HCT116 (cell line): ENCODE data around the gene SDK2. TPM values are rescaled to one million over a fixed set of nuclear protein-coding genes. Genes with fewer than 3 reads are reported as not detected.

Experiments
- ATAC-seq: fragments of 200-7000 bp; cut with Tn5 transposase; 2 replicates; pipeline ENCODE4 v1.9.1; 2020; ENCODE audit warnings: mild to moderate bottlenecking, moderate library complexity
- BruUV-seq: library from RNA; stranded (reverse); fragments of 400-500 nt; replicated peaks from 2 replicates; lab custom pipeline; 2021; lab: Mats Ljungman, UMichigan
- CTCF ChIA-PET: fragments of 300-600 bp; sonication (Branson Sonifier 250); formaldehyde crosslinking; loops from one replicate; lab custom pipeline; 2021; ENCODE audit warnings: antibody characterized with exemption; lab: Charles Lee
- POLR2A ChIA-PET: fragments of 300-600, 350-600 bp; sonication (Branson Sonifier 250); formaldehyde crosslinking; loops from one replicate; lab custom pipeline; 2021; ENCODE audit warnings: antibody characterized with exemption; lab: Charles Lee
- RAD21 ChIA-PET, 2 experiments: fragments of 300-600 bp; sonication (Branson Sonifier 250); formaldehyde crosslinking; loops; one replicate each; lab custom pipeline; 2023; ENCODE audit warnings: low total read pairs in 2 of 2; ENCODE audit not compliant: uncharacterized antibody in 2 of 2, unreplicated experiment in 2 of 2, low non-redundant PET in 1 of 2; lab: Charles Lee
- DNase-seq: peaks from one replicate; pipeline ENCODE4 v3.0.0-alpha.2; 2010; ENCODE audit warnings: low read depth, low spot score
- H2AFZ ChIP-seq: fragments of 200-600 bp; shearing (Covaris generic), sonication (generic); 2 replicates; pipeline ENCODE4 v1.6.1; 2017; ENCODE audit warnings: low read depth, mixed run types, mixed read lengths, antibody characterized with exemption, low read length; ENCODE audit not compliant: poor library complexity, severe bottlenecking
- H3K27ac ChIP-seq: 2 replicates; pipeline ENCODE4 v1.5.1; 2012; ENCODE audit warnings: low read depth, low read length
- H3K27me3 ChIP-seq: fragments of 200-600 bp; sonication (generic); 2 replicates; pipeline ENCODE4 v1.6.1; 2016; ENCODE audit warnings: mixed run types, low read length, mixed read lengths; ENCODE audit not compliant: insufficient read depth
- H3K36me3 ChIP-seq, 2 experiments: fragments of 200-500 bp in 1 of 2; fragments of 200-600 bp in 1 of 2; sonication (Bioruptor generic) in 1 of 2; sonication (generic) in 1 of 2; 2 replicates each; pipeline versions ENCODE4 v1.5.1 to v1.6.1; 2014 to 2016; ENCODE audit warnings: low read length in 2 of 2, inconsistent platforms in 1 of 2, mixed read lengths in 1 of 2, mixed run types in 1 of 2; ENCODE audit not compliant: insufficient read depth in 2 of 2, control insufficient read depth in 1 of 2
- H3K4me1 ChIP-seq, 2 experiments: fragments of 200-600 bp in 1 of 2; sonication (generic) in 1 of 2; 2 replicates each; pipeline versions ENCODE4 v1.5.1 to v1.6.1; 2012 to 2017; ENCODE audit warnings: low read length in 2 of 2, inconsistent platforms in 1 of 2, mild to moderate bottlenecking in 1 of 2, mixed read lengths in 1 of 2, mixed run types in 1 of 2, moderate library complexity in 1 of 2; ENCODE audit not compliant: insufficient read depth in 2 of 2, control insufficient read depth in 1 of 2
- H3K4me2 ChIP-seq: fragments of 200-600 bp; sonication (generic); 2 replicates; pipeline ENCODE4 v1.6.1; 2017; ENCODE audit warnings: mixed run types, low read length, mixed read lengths
- H3K4me3 ChIP-seq, 2 experiments: fragments of 200-600 bp in 1 of 2; sonication (generic) in 1 of 2; replicated peaks in 1 of 2; 2 replicates each; pipeline ENCODE4 v1.5.1; 2011 to 2016; ENCODE audit warnings: low read length in 2 of 2, control low read depth in 1 of 2, low read depth in 1 of 2, mild to moderate bottlenecking in 1 of 2, mixed read lengths in 1 of 2, mixed run types in 1 of 2
- H3K79me2 ChIP-seq: fragments of 200-600 bp; sonication (generic); 2 replicates; pipeline ENCODE4 v1.6.1; 2017; ENCODE audit warnings: mild to moderate bottlenecking, mixed run types, low read length, moderate library complexity, mixed read lengths; ENCODE audit not compliant: insufficient read depth
- H3K9ac ChIP-seq: fragments of 200-600 bp; sonication (generic); 2 replicates; pipeline ENCODE4 v1.6.1; 2016; ENCODE audit warnings: low read length, mixed read lengths
- H3K9me2 ChIP-seq: fragments of 200-600 bp; sonication (generic), shearing (Covaris generic); 2 replicates; pipeline ENCODE4 v1.6.1; 2017; ENCODE audit warnings: mixed run types, mild to moderate bottlenecking, moderate library complexity; ENCODE audit not compliant: insufficient read depth
- H3K9me3 ChIP-seq, 2 experiments: fragments of 200-500 bp in 1 of 2; fragments of 200-600 bp in 1 of 2; sonication (Bioruptor generic) in 1 of 2; sonication (generic) in 1 of 2; 2 replicates each; pipeline ENCODE4 v1.6.1; 2014 to 2017; ENCODE audit warnings: low read length in 2 of 2, mixed read lengths in 2 of 2, inconsistent platforms in 1 of 2, low read depth in 1 of 2, mild to moderate bottlenecking in 1 of 2, mixed run types in 1 of 2, moderate library complexity in 1 of 2; ENCODE audit not compliant: control insufficient read depth in 1 of 2, insufficient read depth in 1 of 2
- H4K20me1 ChIP-seq: fragments of 200-600 bp; sonication (generic), shearing (Covaris generic); 2 replicates; pipeline ENCODE4 v1.6.1; 2017; ENCODE audit warnings: mixed run types, mild to moderate bottlenecking, moderate library complexity; ENCODE audit not compliant: insufficient read depth
- ATF3 ChIP-seq: IDR thresholded peaks from 2 replicates; pipeline ENCODE4 v1.6.1; 2012
- CBX3 ChIP-seq: IDR thresholded peaks from 2 replicates; pipeline ENCODE4 v1.6.1; 2012; ENCODE audit warnings: low read depth
- CEBPB ChIP-seq: IDR thresholded peaks from 2 replicates; pipeline ENCODE4 v1.6.1; 2012; ENCODE audit warnings: low read depth
- EGR1 ChIP-seq: IDR thresholded peaks from 2 replicates; pipeline ENCODE4 v1.6.1; 2012; ENCODE audit warnings: low read depth
- ELF1 ChIP-seq: IDR thresholded peaks from 2 replicates; pipeline ENCODE4 v1.6.1; 2012; ENCODE audit warnings: low read depth, borderline replicate concordance
- EZH2 ChIP-seq: fragments of 200-600 bp; sonication (generic); IDR thresholded peaks from 2 replicates; pipeline ENCODE4 v1.6.1; 2017; ENCODE audit warnings: antibody characterized with exemption, mixed run types
- EZH2phosphoT487 ChIP-seq: fragments of 200-600 bp; IDR thresholded peaks from 2 replicates; pipeline ENCODE4 v1.6.1; 2018; ENCODE audit warnings: antibody characterized with exemption, borderline replicate concordance
- FOSL1 ChIP-seq: IDR thresholded peaks from 2 replicates; pipeline ENCODE4 v1.6.1; 2012; ENCODE audit warnings: low read depth
- JUND ChIP-seq: IDR thresholded peaks from 2 replicates; pipeline ENCODE4 v1.6.1; 2012
- MAX ChIP-seq: IDR thresholded peaks from 2 replicates; pipeline ENCODE4 v1.6.1; 2012
- POLR2A ChIP-seq: IDR thresholded peaks from 2 replicates; pipeline ENCODE4 v1.7.0; 2011; ENCODE audit warnings: borderline replicate concordance; ENCODE audit not compliant: insufficient read depth, insufficient read length; ENCODE audit errors: extremely low read depth
- REST ChIP-seq: IDR thresholded peaks from 2 replicates; pipeline ENCODE4 v1.6.1; 2012; ENCODE audit warnings: low read depth
- SIN3A ChIP-seq: IDR thresholded peaks from 2 replicates; pipeline ENCODE4 v1.6.1; 2012; ENCODE audit warnings: low read depth
- TCF7L2 ChIP-seq: IDR thresholded peaks from 2 replicates; pipeline ENCODE4 v1.7.0; 2011; ENCODE audit warnings: borderline replicate concordance, inconsistent platforms; ENCODE audit not compliant: insufficient read depth, insufficient read length; ENCODE audit errors: extremely low read depth
- YY1 ChIP-seq: IDR thresholded peaks from 2 replicates; pipeline ENCODE4 v1.6.1; 2011; ENCODE audit warnings: low read length, low read depth, moderate library complexity, mild to moderate bottlenecking; ENCODE audit not compliant: insufficient replicate concordance; ENCODE audit errors: extremely low read depth
- ZFX ChIP-seq: fragments of 450-650 bp; IDR thresholded peaks from 2 replicates; pipeline ENCODE4 v1.6.1; 2017
- ZNF274 ChIP-seq: fragments of 200-500 bp; sonication (Bioruptor generic); IDR thresholded peaks from 2 replicates; pipeline ENCODE4 v1.6.1; 2014; ENCODE audit warnings: mild to moderate bottlenecking, low read depth, low read length, inconsistent platforms
- intact Hi-C: fragments of 100-400 bp; cut with micrococcal nuclease; formaldehyde crosslinking; loops from 2 replicates; pipeline ENCODE4 v1.10.0; 2022
- total RNA-seq: library from RNA; stranded (reverse); gene quantifications from one replicate; pipeline ENCODE4 v1.2.1, GENCODE V29; 2021; ENCODE audit not compliant: unreplicated experiment

Gene SDK2
- total RNA-seq, 1 experiment from 2014 or later = 0.10 TPM

GRCh38 chr17:73379826-73380225 lies 264.4 kb downstream of the SDK2 start (continued):
- no peak for TF ChIP-seq REST
- TF ChIP-seq FOSL1 = no peak
- TF ChIP-seq CEBPB = no peak
- no peak for TF ChIP-seq POLR2A
- no peak for TF ChIP-seq MAX
- TF ChIP-seq CBX3 = no peak
- TF ChIP-seq JUND = no peak
- TF ChIP-seq ELF1 = no peak

- CTCF ChIA-PET = no interaction called here
- no TSS peak for BruUV-seq
- no peaks in the 10 kb centered on the region for H3K9me3 ChIP-seq
- H3K27ac ChIP-seq = no peak overlapping the region
- no peaks in the 10 kb centered on the region for H4K20me1 ChIP-seq
- H3K4me3 ChIP-seq = no peak overlapping the region
- no peaks in the 10 kb centered on the region for H3K36me3 ChIP-seq
- intact Hi-C loops = no loop called here
- H3K79me2 ChIP-seq = no peaks in the 10 kb centered on the region
- no peaks in the 10 kb centered on the region for H3K9me2 ChIP-seq
- no peak for DNase-seq
- no peak overlapping the region for H3K4me2 ChIP-seq
- H3K4me1 ChIP-seq = no peaks in the 10 kb centered on the region
- H3K9ac ChIP-seq = no peak overlapping the region
- ATAC-seq = no peak
- peaks cover 5% of the 10 kb centered on the region; the same call in 1 of the 2 replicates for H3K27me3 ChIP-seq
- RAD21 ChIA-PET = no interaction called here
- H2AFZ ChIP-seq = no peak overlapping the region
- POLR2A ChIA-PET = no interaction called here
- TF ChIP-seq EZH2 = no peak
- no peak for TF ChIP-seq ELF1
- TF ChIP-seq EZH2phosphoT487 = no peak
- no peak for TF ChIP-seq ATF3
- no peak for TF ChIP-seq SIN3A
- no peak for TF ChIP-seq EGR1
- TF ChIP-seq REST = no peak
- no peak for TF ChIP-seq ZNF274
- no peak for TF ChIP-seq YY1
- TF ChIP-seq ZFX = no peak
- TF ChIP-seq MAX = no peak
- no peak for TF ChIP-seq POLR2A
- no peak for TF ChIP-seq TCF7L2
- no peak for TF ChIP-seq CBX3
Measured at GRCh38 chr17:73378974-73379470, 265.2 kb downstream of the SDK2 start.
